Endodermal cell (in vitro differentiated cells): ENCODE measurements around the gene KPNA4. TPM values are rescaled to one million over a fixed set of nuclear protein-coding genes. Genes with fewer than 3 reads are reported as not detected.

ENCODE experiments used
- DNase-seq: peaks from one replicate; pipeline ENCODE4 v3.0.0-alpha.2; 2017
- H3K27ac ChIP-seq: 2 replicates; pipeline ENCODE4 v1.5.1; 2013; ENCODE audit warnings: mild to moderate bottlenecking, low read depth, low read length, moderate library complexity
- H3K27me3 ChIP-seq: 2 replicates; pipeline ENCODE4 v1.6.1; 2013; ENCODE audit warnings: mild to moderate bottlenecking, low read length, moderate library complexity; ENCODE audit not compliant: insufficient read depth, control insufficient read depth, poor library complexity, severe bottlenecking
- H3K36me3 ChIP-seq: 2 replicates; pipeline ENCODE4 v1.7.0; 2013; ENCODE audit warnings: mild to moderate bottlenecking, low read length, moderate library complexity; ENCODE audit not compliant: control insufficient read depth, insufficient read depth
- H3K4me1 ChIP-seq: one replicate; pipeline ENCODE4 v1.7.0; 2013; ENCODE audit warnings: low read length; ENCODE audit not compliant: control insufficient read depth, insufficient read depth
- H3K4me3 ChIP-seq: 2 replicates; pipeline ENCODE4 v1.5.1; 2013; ENCODE audit warnings: mild to moderate bottlenecking, low read length, moderate library complexity
- H3K9ac ChIP-seq: 2 replicates; pipeline ENCODE4 v1.6.1; 2013; ENCODE audit warnings: mild to moderate bottlenecking, low read length, moderate library complexity; ENCODE audit not compliant: poor library complexity, severe bottlenecking; ENCODE audit errors: extremely low read depth
- H3K9me3 ChIP-seq: 2 replicates; pipeline ENCODE4 v1.6.1; 2013; ENCODE audit warnings: mild to moderate bottlenecking, low read length, moderate library complexity; ENCODE audit not compliant: control insufficient read depth
- H3K27ac Mint-ChIP-seq: 2 replicates; pipeline ENCODE4 v1.8.0; 2020; ENCODE audit warnings: mixed read lengths
- H3K27me3 Mint-ChIP-seq: 2 replicates; pipeline ENCODE4 v1.8.0; 2021; ENCODE audit warnings: mild to moderate bottlenecking, mixed read lengths; ENCODE audit not compliant: insufficient read depth
- H3K36me3 Mint-ChIP-seq: 2 replicates; pipeline ENCODE4 v1.8.0; 2020; ENCODE audit warnings: low read depth, mixed read lengths
- H3K4me1 Mint-ChIP-seq: 2 replicates; pipeline ENCODE4 v1.8.0; 2020; ENCODE audit warnings: mixed read lengths
- H3K4me3 Mint-ChIP-seq: 2 replicates; pipeline ENCODE4 v1.8.0; 2020; ENCODE audit warnings: mild to moderate bottlenecking, moderate library complexity, mixed read lengths
- H3K9me3 Mint-ChIP-seq: 2 replicates; pipeline ENCODE4 v1.8.0; 2020; ENCODE audit warnings: mild to moderate bottlenecking, mixed read lengths
- CTCF ChIP-seq: fragments of 200-600 bp; sonication (generic); conservative IDR thresholded peaks from 2 replicates; pipeline ENCODE4 v1.5.0; 2021; ENCODE audit warnings: antibody characterized with exemption, mild to moderate bottlenecking
- WGBS, 2 experiments: methylation state at CpG; one replicate each; pipeline versions ENCODE4 v1.1.5 to v1.1.7; 2013; ENCODE audit warnings: missing lambda C conversion rate in 2 of 2, mixed read lengths in 1 of 2; ENCODE audit not compliant: insufficient coverage in 1 of 2, insufficient read length in 1 of 2; 5-methylcytosine and 5-hydroxymethylcytosine counted together
- total RNA-seq, 2 donors: library from RNA; stranded (reverse); fragmentation: NEBNext Ultra II Directional in 1 of 2; extraction: Animal tissue kit (Norgen Biotek cat#: 25700) in 1 of 2; gene quantifications; 2 replicates in 1 of 2; 3 replicates in 1 of 2; pipeline ENCODE4 v1.2.1, GENCODE V29; 2021

The KPNA4 gene
- total RNA-seq, 2 donors from 2014 or later = 65.2 to 73.0 TPM

GRCh38 chr3:160538895-160539294 is 26.5 kb downstream of the KPNA4 start:
- no peaks in the 10 kb centered on the region for H3K27me3 Mint-ChIP-seq
- Histone ChIP-seq H3K36me3 (peaks cover 22% of the 10 kb centered on the region), H3K9me3 (no peaks in the 10 kb centered on the region), H3K27me3 (no peaks in the 10 kb centered on the region), H3K27ac (no peak overlapping the region), H3K9ac (no peak overlapping the region), H3K4me3 (no peak overlapping the region), H3K4me1 (peaks cover 3% of the 10 kb centered on the region)
- no peak overlapping the region for H3K27ac Mint-ChIP-seq
- TF ChIP-seq CTCF = no peak
- peaks cover 11% of the 10 kb centered on the region for H3K4me1 Mint-ChIP-seq
- no peak for DNase-seq
- peaks cover 14% of the 10 kb centered on the region for H3K36me3 Mint-ChIP-seq
- no peaks in the 10 kb centered on the region for H3K9me3 Mint-ChIP-seq
- no peak overlapping the region for H3K4me3 Mint-ChIP-seq

GRCh38 chr3:160537729-160538128 is 27.6 kb downstream of the KPNA4 start:
- Mint-ChIP-seq H3K4me1 (peaks cover 11% of the 10 kb centered on the region), H3K27me3 (no peaks in the 10 kb centered on the region), H3K36me3 (peaks cover 18% of the 10 kb centered on the region), H3K9me3 (no peaks in the 10 kb centered on the region), H3K27ac (no peak overlapping the region), H3K4me3 (no peak overlapping the region)
- Histone ChIP-seq H3K9ac (no peak overlapping the region), H3K4me1 (peaks cover 3% of the 10 kb centered on the region), H3K9me3 (no peaks in the 10 kb centered on the region), H3K27me3 (no peaks in the 10 kb centered on the region), H3K36me3 (peaks cover 28% of the 10 kb centered on the region), H3K27ac (no peak overlapping the region), H3K4me3 (no peak overlapping the region)
- no peak for TF ChIP-seq CTCF
- whole genome bisulfite sequencing, 2 experiments = 92 to 100% methylated on average over 1 of the region's 1 CpG
- DNase-seq = no peak

- H3K27ac ChIP-seq = no peak overlapping the region
- H3K4me3 ChIP-seq = no peak overlapping the region
- H3K36me3 Mint-ChIP-seq = peaks cover 48% of the 10 kb centered on the region
- H3K27ac Mint-ChIP-seq = no peak overlapping the region
- no peaks in the 10 kb centered on the region for H3K9me3 Mint-ChIP-seq
- no peak overlapping the region for H3K4me3 Mint-ChIP-seq
- no peak overlapping the region for H3K9ac ChIP-seq
- no peak for TF ChIP-seq CTCF
- H3K4me1 ChIP-seq = no peaks in the 10 kb centered on the region
- H3K4me1 Mint-ChIP-seq = peaks cover 2% of the 10 kb centered on the region
- H3K27me3 Mint-ChIP-seq = no peaks in the 10 kb centered on the region
- DNase-seq = no peak
- H3K36me3 ChIP-seq = peaks cover 74% of the 10 kb centered on the region
- H3K27me3 ChIP-seq = no peaks in the 10 kb centered on the region
- no peaks in the 10 kb centered on the region for H3K9me3 ChIP-seq
These were observed 33.0 kb downstream of the KPNA4 start for GRCh38 chr3:160532371-160532770.
